GM18858 (cell line): ENCODE measurements around the gene GSG1L.

Experiments
- ATAC-seq: cut with Tn5 transposase; IDR thresholded peaks from one replicate; pipeline ENCODE4 v1.9.1; 2021; ENCODE audit not compliant: unreplicated experiment

Gene GSG1L

DNA sequence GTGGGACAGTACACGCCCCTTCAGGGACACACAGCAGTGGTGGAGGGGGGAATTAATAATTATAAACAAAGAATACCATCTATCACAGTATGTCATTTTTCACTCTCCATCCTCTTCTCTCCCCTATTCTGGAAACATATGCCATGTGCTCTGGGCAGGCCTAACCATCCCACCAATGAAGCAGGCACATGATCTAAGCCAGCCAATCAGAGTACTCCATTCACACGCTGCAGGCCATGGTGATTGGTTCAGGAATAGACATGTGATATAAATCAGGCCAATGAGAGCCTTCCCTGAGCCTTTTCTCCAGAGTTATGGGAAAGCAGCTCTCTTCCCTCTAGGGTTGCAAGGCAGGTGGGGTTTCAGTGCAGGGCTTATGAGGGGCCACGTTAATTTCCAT, 36.5 kb downstream of the GSG1L start:
- ATAC-seq: no peak

DNA sequence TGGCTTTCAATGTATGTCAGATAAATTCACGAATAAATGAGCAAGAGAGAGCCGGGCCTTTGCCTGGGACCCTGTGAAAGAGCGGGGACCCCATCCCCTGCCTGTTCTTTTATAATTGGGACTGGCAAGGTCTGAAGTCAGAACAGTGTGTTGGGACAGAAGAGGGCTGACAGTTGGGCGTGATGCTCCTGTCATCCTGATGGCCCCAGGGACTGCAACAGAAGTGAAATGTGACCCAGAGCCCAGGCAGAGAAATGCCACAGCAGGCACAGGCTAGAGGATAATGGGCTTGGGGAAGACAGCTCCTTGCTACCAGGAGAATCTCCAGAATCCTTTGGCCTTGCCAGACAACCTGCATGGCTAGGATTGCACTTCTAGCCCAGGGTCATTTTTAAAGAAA, 37.9 kb downstream of the GSG1L start:
- ATAC-seq: no peak

DNA sequence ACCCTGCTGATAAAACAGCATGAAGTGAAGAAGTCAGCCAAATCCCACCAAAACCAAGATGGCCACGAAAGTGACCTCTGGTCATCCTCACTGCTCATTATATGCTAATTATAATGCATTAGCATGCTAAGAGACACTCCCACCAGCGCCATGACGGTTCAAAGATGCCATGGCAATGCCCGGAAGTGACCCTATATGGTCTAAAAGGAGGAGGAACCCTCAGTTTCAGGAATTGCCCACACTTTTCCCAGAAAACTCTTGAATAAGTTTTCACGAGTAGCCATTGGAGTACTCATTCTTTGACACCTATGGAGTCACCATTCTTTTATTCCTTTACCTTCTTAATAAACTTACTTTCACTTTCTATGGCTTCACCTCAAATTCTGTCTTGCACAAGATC, 44.3 kb downstream of the GSG1L start:
- ATAC-seq: no peak

DNA sequence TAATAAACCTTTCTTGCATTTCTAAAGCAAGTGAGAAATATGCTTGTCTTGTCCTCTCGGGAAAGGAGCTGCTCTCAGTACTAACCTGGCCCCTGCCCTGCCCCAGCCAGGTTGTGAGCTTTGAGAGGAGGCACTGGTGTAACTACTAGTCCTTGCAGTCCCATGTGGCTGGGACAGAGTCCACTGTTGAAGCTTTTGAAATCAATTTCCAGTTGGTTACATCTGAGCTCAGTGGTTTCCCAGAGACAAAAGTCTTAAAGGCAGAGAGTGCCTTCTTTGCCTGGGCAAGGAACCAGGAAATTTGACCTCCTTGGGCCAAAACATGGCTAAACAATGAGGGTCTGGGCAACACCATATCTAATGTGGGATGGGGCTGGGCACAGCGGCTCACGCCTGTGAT, 48.7 kb downstream of the GSG1L start:
- ATAC-seq: no peak

DNA sequence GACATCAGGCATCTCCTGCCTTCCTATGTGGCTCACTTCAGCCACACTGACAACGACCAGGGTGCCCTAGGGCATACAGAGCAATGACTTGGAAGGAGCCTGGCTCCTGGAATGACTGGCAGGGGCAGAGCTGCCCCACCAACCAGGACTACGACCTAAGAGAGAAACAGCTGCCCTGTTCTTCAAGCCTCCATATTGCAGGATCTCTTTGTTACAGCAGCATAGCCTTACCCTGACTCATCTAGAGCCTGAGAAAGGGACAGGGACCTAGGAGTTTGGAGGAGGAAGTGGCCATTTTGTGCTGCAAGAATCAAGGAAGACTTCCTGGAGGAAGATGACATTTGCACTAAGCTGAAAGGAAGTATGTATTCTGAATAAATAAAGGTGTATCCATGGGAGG, 49.6 kb downstream of the GSG1L start:
- ATAC-seq: no peak

DNA sequence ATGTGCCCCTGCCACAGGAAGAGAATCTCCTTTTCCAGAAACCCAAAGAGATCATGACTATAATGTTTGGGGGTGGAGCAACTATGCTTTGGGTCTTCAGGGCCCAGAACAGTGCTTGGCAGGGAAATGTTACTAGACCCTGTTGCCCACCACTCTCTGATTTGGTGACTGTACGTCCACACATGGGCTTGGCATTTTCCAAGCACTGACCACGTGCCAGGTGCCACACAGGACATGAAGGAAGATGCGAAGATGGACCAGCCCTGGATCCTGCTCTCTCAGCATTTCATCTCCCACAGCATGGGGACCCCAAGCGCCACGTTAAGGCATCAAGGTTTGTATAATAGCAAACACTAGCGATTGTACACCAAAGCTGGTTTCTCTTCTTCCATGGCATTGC, 50.1 kb downstream of the GSG1L start:
- ATAC-seq: no peak

DNA sequence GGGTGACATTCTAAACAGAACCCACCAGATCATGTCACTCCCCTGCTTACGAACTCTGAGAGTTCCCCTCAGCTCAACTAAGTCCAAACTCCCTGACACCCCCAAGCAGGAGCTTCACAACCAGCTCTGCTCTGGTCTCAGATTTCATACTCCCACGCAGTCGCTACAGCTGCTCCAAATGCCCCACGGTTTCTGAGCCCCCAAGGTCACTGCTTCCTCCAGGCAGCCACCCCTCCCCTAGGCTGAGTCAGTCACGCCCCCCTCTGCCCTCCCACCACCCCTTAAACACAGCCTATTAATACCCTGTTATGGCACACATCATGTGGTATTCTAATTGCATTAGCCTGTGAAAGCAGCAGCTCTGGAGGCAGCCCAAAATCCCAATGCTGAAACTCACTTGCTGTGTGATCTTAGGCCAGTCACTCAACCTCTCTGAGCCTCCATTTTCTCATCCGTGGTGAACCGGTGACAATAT, 51.5 kb downstream of the GSG1L start:
- ATAC-seq: no peak

DNA sequence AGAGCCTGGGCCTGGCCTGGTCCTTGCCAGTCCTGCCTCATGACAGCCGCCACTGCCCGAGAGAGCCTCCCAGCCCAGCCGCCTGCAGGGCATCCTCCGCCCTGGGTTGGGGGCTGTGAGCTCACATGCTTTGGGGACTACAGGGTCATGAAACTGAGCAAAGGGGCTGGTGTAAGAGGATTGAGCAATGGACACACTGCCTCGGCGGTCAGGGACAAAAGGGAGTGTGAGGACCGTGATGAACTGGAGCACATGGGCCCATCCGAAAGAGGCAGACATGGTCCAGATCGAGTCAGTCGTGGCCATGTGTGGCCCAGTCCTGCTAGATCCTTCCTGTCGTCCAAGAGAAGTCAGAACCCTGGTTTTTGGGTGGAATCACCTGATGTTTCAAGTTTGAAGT, 52.3 kb downstream of the GSG1L start:
- no peak for ATAC-seq

DNA sequence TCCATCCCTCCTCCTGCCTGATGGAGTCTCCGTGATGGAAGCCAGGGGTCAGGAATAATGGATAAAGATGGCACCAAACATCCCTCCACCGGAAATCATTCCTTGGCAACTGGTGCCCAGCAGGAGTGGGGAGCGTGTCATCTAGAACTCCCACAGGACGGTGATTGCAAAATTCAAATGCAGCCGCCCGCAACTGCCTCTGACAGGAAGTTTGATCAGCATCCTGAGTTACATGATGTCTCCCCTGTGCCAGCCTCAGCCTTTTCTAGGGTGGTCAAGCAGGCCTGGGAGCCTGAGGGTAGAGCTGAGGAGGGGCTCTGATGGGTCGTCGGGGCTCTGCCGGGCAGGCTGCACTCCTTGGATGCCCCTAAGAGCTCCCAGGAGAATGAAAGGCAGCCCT, 52.8 kb downstream of the GSG1L start:
- ATAC-seq: no peak

DNA sequence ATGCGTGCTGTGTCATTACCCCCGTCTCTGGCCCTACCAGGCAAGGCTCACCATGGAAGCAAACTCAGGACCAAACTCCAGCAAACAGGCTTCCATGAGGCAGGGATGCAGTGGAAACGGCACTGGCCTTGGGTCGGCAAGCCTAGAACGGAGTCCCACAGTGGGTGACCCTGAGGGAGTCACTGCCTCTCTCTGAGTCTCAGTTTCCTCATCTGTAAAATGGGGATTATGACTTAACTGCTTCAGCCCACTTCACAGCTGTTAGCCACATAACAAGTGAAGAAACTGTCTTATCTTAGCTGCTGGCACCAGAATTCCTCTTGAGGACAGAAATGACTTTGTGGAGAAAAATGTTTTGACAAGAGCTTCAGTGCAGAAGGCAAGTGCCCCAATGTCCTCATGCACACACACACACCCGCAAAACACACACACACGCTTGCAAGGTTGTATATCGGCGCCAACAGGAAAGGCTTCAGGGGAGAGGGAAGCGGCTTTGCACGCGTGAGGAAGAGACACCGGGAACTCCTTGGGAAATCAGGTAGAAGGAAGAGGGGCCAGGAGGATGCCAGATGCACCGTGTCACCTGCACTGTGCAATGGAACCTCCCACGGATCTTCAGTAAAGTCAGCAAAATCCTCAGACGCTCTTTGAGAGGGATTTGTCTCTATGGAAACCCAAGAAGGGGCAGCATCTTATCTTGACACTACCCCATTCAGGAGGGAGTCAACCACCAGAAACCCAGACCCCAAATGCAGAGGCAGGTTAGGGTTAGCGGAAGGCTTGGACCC, 53.7 kb downstream of the GSG1L start:
- no peak for ATAC-seq

DNA sequence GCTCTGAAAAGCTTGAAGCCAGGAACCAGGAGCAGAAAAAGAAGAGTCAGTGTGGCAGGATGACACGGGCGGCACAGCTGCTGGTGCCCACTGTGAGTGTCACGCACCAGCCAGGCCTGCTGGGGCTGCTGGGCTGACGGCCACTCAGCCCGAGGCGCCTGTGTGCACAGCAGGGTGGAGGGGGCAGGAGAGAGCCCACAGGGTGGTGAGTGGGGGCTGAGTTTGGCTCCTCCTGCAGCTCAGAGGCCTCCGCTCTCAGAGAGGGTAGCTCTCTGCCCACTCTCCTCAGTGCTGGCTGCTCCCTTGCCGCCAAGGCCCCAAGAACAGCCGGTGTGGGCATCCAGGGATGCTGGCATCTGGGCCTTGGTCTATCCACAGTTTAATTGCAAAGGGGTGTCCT, 59.6 kb downstream of the GSG1L start:
- ATAC-seq: no peak

DNA sequence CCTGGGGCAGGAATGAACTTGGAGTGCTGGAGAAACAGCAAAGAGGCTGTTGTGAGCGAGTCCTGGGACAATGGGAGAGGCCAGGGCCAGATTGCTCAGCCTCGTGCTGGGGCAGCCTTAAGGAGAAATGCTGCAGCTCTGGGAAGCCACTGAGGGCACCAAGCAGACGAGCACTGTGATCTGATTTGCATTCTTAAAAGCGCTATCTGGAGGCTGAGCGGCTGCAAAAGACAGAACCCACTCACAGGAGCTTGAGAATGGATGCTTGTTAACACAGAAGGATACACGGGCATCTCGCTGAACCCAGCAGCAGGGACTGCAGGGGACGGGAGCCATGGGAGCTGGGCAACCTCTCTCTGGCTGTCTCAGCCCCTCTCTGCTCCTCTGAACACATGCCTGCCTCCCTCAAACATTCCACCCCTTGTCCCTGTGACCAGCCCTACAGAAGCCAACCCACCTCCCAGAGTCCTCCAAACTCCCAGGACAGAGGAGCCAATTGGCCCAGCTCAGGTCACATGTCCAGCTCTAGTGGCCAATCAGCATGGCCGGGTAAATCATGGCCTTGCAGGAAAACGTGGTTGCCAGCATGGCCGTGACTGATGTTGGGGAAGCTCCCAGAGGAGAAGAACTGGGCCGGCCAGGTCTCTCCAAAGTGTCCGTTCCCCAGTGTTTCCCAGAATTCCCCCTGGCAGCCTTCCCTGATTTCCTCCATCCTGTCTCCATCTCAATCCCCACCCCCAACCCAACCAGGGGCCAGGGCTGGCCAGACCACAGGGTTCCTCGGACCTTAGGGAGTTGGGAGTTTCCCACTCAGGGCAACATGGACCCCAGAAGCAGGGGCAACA, 60.3 kb downstream of the GSG1L start:
- no peak for ATAC-seq

DNA sequence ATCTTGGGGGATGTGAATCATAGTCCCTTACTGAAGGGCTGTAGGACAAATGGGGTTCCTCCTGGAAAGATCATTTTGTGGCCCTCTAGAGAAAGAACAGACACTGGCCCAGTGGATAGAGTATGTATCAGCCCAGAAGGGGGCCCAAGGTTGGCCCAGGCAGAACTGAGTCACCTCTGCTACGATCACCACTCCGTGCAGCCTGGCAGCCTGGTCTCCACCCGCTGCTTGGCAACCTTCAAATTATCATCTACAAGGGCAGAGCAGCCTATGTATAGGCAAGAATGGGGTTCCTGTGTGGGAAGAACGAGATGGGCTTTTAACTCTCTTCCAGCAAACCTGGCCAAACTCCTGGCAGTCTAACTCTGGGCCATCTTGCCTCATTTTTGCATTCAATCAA, 61.9 kb downstream of the GSG1L start:
- no peak for ATAC-seq

DNA sequence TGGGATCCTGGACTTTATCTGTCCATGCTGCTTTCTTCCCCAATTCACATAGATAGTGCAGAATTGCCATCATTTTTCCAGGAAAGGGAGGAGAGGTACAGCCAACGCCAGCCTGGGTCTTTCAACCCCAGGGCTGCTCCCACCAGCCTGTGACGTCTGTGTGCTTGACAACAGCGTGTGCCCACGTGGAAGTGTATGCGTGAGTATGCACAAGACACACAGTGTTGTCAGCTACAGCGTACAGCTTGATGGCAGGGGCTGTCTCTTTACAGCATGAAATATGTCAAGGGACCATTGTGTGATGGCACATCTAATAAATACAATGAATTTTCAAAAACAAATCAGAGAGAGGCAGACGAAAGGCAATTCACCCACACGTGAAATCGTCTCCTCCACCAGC, 62.3 kb downstream of the GSG1L start:
- ATAC-seq: no peak

DNA sequence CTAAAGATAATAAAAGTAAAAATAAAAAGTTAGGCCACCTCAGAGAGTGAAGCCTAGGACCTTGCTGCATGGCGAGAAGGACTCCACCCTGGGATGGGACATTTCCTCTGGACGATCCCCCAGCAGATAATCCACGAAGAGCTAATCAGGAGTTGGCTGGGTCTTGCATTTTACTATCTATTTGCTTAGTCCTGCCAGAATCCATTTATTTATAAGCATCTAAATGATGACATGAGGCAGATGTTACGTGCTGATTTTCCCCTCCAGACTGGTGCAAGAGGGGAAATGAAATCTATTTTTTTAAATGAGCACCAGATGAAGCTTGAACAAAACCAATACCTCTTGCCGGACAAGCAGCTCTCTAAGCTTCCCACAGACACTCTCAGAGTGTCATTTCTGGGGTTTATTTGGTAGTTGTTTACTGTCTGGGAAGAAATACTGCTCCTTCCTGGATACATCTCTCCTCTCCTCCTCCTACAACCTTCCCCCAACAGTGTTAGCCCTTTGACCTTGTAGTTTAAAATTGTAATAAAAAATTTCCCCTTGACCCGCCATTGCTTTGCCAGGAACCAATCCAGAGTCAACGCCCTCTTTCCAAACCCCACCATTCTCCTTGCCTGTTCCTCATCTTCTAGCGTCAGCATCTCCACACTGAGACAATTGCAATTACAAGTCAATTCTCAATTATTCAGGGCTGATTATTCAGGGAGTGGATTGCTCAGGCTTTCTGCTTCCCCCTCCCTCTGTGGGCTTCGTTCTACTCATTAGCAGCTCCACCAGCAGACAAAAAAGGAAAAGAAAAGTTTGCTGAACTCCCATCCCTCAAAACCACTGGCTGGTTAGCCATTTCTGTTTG, 63.0 kb downstream of the GSG1L start:
- no peak for ATAC-seq

DNA sequence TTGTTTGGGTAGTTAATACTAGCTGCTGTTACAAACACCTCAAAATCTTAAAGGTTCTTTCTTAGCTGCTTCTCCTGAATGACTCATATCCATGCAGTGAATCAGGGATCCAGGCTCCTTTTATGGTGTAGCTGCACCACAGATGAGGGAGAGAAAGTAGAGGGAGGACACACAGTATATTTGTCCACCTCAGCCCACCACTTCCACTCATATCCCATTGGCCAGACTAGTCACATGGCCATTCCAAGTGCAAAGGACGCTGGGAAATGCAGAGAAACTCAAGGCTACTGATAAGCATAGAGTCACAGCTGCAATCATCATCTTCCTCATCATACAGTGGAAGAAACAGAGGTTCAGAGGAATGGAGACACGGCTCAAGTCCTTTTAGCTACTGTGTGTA, 63.8 kb downstream of the GSG1L start:
- no peak for ATAC-seq

DNA sequence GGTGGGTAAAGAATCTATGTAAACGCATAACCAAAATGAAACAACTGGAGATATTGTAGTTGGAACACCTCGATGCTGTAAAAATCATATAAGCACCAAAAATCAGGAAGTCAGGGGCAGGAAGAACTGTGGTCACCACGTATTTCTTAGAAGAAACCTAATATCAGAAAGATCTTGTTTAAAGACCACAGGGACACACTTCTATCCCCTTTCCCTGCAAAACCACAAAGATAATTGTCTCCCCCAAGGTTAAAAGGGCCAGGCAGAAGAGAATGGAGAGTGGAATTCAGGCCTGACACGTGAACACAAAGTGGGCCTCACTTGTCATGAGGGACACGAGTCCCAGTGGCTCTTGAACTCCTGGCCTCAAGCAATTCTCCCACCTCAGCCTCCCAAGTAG, 68.1 kb downstream of the GSG1L start:
- no peak for ATAC-seq

DNA sequence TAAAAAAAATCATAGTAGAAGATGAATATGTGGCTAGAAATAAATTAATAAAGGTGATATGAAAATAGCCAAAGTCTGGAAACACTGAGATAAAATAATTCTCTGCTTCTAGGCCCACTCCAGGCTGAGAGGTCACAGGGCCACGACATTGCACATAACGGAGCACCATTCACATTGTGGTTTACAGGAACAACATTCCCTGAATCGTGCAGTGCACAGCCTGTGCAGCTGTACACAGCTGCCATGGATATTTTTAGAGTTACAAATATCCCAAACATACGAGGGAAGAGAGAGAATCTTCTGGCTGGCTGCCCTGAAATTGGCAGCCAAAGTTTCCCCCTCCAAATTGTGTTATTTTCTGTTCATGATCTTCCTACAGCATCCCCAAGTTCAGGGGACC, 68.8 kb downstream of the GSG1L start:
- no peak for ATAC-seq

DNA sequence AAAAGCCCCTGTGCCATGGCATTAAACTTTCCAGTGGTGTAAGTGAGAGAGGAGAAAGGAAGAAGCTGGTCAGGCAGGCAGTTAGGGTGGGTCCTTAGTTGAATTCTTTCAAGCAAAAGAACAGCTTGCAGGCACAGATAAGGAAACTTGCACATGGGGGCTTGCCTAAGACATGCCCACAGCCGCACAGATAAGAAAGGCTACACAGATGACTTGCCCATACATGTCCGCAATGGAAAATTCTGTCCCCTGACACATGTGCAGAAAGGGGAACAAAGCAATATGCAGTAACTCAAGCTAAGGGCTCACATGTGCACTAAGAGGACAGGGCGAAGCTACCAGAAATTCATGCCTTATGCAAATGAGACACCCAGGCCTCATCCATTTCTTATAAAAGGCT, 69.9 kb downstream of the GSG1L start:
- no peak for ATAC-seq

DNA sequence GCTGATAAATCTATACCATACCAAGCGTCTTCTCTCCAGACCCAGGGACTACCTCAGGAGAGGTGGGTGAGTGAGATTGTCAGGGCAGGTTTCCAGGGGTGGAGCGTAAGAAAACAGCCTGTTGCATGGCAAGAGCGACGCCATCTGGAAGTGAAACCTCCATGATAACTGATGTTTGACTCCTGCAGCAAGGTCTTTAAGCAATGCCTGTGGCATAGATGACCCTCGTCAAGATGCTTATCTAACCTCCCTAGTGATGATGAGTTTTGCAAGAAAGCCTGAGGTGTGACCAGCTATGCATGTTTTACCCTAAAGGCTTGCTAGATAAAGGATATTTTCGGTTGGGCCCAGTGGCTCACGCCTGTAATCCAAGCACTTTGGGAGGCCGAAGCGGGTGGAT, 71.6 kb downstream of the GSG1L start:
- no peak for ATAC-seq

DNA sequence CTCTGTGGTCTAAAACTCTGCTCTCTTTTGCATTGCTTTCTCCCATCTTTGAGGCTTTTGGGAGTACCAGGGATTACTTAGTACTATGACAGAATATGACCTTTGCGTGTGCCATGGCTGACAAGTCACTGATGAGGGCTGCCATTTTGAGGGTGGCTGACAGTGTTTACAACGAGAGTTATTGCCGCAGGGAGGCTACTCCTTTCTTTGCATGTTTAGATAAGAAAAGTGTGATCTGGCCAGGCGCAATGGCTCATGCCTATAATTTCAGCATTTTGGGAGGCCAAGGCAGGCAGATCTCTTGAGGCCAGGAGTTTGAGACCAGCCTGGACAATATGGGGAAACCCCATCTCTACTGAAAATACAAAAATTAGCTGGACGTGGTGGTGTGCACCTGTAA, 77.5 kb downstream of the GSG1L start:
- ATAC-seq: no peak
